NCI-H82 treated with DMSO at 0.1 percent for 48 hours (cell line): ENCODE measurements around the gene TPP1.
A peak's percentile ranks its signal among the peaks of the same experiment; 100 is the strongest.

Experiments used
- DNase-seq: peaks from one replicate; lab custom pipeline; 2025; ENCODE audit not compliant: unreplicated experiment; lab: John Stamatoyannopoulos, UW

Gene TPP1

DNA sequence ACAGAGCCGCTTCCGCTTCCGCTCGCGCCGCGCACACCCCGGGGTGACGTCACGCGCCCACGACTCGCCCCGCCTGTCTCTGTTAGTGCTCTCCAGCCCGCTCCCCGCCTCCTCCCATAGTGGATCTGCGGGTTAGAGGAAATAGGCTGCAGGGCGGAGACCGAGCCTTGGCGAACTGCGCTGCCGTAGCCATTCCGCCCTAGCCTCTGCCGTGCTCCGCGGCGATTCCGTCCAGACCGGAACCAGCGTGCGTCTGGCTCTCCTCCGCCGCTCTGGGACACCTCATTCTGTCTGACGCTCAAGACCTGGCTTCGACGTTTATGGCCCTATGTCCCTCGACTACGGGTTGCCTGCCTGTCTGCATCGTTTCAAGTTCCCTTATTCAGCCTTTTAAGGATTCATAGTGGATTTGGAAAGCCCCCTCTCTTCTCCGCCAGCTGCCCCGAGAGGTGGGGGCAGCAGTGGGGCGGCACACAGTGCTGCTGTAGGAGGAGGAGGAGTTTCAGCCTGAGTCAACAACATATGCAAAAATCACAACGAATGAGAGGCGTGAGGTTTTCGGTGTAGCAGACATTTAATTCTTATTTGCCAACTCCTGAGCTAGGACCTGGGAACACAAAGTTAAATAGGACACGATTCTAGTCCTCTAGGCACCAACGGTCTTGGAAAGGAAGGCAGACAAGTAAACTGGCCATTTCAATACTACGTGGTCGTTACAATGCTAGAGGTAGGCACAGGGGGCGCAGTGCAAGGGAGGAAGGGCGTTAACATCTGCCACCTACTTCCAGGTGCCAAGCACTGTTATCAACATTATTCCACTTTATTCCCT, 6.8 kb downstream of the TPP1 start, which contains the start of gene TAF10:
Gene TAF10 (minus strand): TSS at position 4 of the 829 bp plus-strand sequence. CDS start 27 bp downstream, outside the sequence.
- DNase-seq, result peak; percentile 74

DNA sequence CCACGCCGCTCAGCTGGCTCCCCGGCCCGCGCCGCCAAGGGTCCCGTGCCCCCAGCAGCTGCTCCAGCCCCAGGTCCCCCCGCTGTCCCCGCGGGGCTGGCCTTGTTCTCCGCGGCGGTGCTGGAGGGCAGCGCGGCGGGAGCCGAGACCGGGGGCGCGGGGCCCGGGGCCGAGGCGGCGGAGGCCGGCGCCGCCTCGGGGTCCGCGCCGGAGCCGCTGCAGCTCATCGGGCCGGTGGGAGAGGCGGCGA, 7.3 kb downstream of the TPP1 start:
- DNase-seq, result no peak

DNA sequence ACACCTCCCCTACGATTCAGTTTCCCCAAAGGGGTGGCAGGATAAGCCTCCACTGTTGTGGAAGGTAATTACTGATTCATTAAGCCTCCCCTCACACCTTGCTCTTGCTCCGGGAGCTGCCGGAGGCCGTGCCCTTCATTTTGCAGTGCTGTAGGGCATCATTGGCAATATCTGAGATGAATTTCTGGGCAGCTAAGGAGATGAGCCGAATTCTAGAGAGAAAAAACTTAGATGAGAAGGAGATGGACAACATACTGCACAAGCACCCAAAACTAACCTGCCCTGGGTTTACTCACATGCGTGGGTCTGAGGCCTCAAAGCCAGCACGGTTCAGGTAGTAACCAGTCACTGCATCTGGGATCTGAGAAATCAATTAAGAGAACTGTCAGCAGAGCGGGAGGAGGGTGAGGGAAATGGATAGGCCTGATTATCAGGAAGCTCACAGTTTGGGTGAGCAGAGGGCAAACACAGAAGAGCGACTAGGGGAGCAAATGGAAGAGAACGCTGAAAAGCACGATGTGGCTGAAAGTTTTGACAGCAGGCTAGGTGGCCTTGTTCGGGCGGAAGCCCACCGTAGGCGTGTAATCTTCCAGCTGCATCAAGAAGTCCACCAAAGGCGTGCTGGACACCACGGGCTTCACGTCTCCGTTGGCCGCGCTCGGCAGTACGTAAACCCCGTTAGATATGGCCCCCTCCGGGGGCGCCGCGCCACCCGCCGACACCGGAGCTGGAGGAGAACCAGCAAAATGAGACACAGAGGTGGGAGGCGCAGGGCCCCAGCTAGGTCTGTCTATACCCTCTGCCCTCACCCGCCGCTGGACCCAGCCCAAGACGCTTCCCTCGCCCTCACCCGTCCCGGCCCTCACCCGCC, 7.9 kb downstream of the TPP1 start:
- no peak for DNase-seq

DNA sequence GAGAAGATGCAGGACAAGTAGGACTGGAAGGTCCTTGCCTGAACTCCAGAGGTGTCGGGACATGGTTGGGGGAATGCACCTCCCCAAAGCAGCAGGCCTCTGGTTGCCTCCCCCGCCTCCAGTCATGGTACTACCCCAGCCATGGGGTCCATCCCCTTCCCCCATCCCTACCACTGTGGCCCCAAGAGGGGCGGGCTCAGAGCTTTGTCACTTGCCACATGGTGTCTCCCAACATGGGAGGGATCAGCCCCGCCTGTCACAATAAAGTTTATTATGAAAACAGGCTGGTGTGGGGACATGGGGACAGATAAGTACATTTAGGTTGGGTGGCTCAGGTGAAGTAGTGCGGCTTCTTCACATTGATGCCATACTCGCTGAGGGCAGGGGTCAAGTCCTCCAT, 8.6 kb downstream of the TPP1 start:
- DNase-seq, result no peak

DNA sequence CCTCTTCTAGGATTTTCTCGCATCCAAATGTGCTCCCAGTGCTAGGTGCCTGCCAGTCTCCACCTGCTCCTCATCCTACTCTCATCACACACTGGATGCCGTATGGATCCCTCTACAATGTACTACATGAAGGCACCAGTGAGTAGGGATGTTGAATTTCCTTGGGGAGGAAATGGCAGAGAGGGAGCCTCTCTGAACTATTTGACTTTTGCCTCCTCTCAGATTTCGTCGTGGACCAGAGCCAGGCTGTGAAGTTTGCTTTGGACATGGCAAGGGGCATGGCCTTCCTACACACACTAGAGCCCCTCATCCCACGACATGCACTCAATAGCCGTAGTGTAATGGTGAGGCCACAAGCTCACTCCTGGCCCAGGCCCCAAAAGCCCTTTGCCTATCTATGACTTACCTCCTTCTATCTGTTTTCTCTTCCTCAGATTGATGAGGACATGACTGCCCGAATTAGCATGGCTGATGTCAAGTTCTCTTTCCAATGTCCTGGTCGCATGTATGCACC, 9.7 kb downstream of the TPP1 start:
- no peak for DNase-seq

DNA sequence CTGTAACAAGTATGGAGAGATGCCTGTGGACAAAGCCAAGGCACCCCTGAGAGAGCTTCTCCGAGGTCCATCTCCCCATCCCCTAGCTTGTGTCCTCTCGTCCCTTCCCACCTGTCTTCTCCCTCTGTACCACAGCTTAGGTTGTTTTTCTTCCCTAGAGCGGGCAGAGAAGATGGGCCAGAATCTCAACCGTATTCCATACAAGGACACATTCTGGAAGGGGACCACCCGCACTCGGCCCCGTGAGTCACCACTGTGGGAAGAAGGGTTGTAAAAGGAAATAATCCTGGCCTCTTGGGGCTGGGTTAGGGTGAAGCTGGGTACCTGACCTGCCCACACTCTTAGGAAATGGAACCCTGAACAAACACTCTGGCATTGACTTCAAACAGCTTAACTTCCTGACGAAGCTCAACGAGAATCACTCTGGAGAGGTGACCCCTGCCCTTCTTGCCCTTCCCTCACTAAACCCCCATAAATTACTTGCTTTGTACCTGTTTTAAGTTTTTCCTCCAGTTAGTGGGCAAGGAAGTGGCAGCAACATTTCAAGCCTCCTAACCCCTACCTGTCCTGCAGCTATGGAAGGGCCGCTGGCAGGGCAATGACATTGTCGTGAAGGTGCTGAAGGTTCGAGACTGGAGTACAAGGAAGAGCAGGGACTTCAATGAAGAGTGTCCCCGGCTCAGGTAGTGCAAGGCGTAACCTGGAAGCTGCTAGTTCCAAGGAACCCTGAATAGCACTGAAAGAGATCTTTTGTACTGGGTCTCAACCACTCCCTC, 10.3 kb downstream of the TPP1 start:
- no peak for DNase-seq

DNA sequence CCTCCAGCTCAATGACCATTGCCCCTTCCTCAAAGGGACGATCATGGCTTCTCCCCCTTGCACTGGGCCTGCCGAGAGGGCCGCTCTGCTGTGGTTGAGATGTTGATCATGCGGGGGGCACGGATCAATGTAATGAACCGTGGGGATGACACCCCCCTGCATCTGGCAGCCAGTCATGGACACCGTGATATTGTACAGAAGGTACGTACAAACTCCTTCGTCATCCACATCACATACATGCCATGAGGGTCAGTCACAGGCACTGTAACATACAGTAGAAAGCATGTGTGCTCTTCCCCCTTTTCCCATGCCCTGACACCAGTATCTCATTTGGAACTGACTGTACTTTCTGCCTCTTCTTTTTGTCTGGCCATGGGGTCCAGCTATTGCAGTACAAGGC, 11.2 kb downstream of the TPP1 start:
- DNase-seq, result no peak

DNA sequence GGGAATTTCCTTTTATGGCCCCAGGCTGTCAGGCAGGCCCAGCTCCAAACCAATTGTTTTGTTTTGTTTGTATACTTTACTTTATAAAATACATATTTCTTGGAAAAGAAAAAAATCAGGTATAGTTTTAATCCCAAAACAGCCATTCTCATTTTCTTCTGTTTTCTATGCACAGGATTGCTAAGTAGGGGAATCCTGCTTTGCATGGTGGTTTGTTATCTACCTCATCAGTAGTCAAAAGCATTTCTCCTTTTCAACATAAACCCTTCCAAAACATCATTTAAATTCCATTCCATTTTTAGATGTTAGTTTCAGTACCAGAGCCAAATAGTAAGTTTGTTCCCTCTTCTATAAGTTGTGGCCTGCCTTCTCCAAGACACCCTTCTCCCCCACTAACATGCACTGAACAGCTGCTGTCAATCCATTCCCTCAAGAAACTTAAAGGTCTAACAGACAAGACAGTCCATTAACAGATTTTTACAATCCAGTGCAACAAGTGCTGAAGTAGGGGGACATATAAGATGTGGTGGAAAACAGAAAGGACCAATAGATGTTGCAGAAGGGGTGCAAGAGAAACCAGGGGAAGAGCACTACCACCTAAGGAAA, 11.9 kb downstream of the TPP1 start:
- DNase-seq, result no peak

DNA sequence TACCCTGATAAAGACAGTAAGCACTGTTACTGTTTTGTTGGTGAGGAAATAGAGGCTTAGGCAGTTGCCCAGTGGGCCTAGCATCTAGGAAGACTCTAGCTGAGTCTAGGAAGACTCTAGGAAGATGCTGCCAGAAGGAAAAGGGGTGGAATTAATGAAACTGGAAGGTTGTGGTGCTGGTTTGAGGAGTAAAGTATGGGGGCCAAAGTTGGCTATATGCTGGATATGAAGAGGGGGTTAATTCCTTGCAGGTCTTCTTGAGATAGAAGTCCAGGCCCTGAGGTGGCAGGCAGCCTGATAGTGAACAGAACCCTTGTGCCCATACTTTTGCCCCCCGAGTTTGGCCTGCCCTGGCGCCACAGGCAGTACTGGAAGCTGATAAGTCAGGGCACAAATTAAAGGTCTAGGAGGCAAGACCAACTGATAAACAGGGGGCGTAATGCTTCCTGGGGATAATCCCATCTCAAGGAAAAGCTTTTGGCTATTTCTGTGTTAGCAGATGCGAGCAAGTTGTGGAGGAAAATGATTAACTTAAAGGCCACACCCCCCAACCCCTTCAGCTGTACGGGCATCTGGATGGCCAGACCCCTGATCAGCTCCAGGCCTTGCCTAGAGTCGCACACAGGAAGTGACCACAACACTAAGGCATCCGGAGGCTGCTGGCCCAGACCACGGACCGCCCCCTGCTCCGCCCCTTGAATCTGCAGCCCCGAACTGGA, 12.6 kb downstream of the TPP1 start:
- DNase-seq, result peak; percentile 50

DNA sequence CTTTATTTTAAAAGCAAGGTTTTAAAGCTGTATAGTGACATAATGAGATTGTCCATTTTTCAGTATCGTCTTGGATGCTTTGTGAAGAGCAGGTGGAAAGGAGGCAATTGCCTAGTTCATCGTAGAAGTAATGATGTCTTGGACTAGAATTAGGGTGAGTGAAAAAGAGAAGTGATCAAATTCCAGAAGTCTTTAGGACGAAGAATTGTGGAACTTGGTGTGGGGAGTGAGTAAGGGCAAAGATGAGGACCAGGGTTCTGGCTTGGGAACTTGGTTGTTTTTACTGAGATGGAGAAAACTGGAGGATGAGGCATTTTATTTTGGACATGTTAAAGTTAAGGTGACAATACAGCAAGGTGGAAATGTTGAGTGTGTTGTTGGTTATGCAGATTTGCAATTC, 14.4 kb downstream of the TPP1 start:
- DNase-seq, result no peak

DNA sequence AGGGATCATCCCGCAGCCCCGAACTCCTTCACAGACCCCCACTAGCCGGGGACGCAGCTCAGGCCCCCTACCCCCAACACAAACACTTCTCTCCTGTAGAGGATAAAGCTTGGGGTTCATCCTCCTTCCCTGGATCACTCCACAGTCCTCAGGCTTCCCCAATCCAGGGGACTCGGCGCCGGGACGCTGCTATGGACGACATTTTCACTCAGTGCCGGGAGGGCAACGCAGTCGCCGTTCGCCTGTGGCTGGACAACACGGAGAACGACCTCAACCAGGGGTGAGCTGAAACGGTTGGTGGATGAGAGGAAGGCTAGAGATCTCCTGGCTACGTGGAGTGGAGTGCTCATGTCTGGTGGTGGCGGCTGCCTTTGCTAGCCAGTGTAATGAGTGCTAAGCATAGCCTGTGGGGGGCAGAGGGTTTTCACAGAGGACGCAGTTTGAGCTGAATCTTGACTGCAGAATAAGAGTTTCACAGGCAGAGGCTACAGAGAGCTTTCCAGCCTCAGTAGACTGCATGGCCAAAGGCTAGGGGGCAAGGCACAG, 15.1 kb downstream of the TPP1 start:
- no peak for DNase-seq

DNA sequence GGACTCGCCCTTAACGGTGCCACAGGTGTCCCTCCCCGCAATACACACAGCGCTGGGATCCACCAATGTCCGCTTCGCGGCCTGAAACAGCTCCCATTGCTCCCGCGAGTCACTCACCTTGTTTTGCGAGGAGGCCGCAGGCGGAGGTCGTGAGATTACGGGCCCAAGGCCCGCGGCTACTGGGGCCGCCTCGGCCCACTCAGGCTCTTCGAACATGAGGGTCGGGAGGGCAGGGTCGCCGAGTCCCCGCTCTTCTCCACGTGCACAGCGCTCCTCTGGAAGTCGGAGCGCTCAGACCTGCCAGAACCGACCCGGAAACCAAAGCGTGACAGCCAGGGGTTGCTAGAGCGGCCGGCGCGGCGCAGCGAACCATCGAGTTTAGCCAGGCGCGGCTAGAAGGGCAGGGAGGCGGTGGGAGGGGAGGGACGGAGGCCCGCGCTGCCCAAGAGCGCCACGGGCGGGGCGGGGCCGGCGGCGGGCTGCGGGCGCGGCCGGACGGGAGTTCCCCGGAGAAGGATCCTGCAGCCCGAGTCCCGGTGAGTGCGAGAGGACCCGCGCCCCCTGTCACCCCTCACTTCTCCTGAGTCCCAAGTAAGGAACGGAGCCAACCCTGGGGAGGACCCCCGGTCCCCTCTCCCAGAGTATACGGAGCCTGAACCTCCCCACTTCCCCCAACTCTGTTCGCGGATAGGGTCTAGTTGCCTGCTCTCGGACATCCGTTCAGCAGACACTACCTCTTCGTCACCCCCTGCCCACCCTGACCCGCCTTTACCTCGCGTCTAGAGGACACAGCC, 15.7 kb downstream of the TPP1 start, which contains the start of the genes ILK and RRP8:
Gene ILK (plus strand): TSS at position 488 of the 794 bp plus-strand sequence. CDS start 498 bp downstream, outside the sequence.
Gene RRP8 (minus strand): TSS at position 330 of the 794 bp plus-strand sequence. CDS start 114 bp downstream, at position 216.
- DNase-seq, result peak; percentile 55

DNA sequence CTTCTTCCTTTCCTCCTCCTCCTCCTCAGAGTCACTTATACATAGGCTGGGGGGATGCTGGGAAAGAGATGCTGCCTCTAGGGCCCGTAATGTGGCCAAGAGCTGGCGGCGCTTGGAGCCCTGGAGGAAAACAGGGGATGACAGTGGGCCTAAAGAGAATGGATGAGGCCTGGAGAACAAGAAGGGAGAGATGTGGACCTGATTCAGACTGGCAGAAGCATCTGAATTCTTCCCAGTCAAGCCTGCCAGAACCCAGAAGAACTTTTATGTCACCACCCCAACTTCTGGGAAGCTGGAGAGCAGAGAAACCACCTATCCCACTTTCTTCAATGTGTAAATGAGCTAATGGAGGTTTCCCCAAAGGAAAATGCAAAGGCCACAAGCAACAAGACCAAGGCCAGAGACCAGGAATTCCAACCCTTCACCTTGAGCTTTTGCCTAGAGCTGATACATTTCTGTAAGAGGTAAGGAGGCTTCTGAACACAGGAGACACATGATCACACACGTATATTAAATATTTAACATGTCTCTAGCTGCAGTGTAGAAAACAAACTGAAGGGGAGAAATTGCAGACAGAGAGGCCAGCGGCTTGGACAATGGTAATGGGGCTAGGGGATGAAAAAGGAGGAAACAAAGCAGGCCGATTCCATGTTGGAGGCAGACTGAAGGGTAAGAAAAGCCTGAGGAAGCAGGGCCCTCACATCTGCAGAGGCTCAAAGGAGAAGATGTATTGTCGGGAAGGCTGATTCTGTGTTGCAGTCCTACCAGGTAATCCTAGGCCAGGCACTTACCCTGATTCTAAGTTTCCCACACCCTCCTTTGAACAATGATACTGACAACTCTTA, 16.9 kb downstream of the TPP1 start:
- DNase-seq, result no peak

DNA sequence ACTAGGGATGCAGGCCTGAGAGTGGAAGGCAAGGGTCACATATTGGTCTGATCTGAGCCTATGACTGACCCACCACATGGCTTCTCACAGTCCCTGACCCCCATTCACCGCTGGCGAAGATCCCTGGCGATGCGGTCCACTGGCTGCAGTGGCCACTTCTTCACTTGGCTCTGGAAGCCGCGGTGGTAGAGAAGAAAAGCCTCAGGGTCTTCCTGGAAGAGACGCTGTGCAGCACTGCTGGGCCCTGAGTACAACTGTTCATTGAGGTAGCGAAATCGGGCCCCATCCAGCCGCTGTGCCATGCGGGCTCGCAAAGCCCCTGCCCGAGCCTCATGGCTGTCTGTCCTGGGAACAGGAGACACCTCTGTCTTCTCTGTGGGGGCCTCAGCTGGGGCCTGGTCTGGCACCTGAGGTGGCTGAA, 18.2 kb downstream of the TPP1 start:
- no peak for DNase-seq

DNA sequence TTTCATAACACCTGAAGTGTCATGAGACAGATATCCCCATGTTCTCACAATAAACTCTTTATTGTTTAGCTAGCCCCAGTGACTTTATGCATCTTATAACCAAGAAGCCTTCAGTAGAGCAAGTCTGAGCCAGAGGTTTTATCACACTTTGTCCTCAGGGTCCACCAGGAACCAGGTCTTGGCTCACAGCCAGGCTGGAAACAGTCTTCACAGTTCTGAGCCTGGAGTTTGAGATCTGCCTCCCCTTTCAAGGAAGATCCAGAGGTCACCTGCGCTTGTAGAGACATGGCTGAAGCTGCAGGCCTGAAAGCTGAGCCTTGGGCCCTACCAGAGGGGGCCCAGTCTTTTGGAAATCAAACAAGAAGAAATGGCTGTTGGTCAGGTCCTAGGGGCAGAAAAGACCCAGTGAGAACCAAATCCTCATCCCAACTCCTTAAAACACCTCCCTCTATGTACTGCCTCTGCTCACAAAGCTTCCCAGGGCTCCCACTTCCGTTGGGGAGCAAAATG, 19.3 kb downstream of the TPP1 start:
- no peak for DNase-seq

DNA sequence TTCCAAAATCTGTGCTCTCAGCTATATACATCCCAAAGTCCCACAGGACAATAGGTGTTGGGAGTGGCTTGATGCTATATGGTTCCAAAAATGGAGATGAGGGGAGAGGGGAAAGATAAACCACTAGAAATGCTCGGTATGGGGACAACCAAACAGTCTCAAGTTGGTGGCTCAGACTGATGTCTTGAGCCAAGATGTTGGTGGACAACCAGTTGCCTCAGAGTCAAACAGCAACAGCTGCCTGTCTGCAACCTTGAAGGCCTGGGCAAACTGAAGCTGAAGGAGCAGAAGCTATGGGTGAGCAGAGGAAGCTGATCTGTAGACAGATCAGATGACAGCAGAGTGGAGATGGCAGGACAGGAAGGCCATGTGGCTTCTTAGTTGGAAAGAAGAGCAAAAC, 19.8 kb downstream of the TPP1 start:
- DNase-seq, result no peak

DNA sequence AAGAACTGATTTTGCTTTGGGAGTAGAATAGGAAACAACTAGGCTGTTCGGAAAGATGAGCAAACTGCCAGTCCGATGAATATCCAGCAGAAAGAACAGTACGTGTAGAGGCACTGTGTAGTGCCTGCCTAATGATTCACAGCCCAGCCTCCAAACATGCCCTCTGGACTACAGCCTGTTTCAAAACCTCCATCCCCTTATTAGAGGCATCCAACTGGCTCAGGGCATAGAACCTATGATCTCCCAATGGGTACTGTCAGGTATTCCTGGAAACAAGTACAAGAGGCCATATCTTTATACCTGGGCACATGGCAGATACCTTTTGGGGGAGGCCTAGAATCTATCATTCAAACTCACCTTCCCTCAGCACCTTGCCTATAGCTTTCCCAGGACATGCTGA, 20.7 kb downstream of the TPP1 start:
- DNase-seq, result no peak
